Activated T-cell treated with anti-CD3 and anti-CD28 coated beads, Interleukin-2, amount 50 U/mL, for 4 hours (primary cell): ENCODE data around the gene CASQ2. TPM values are rescaled to one million over a fixed set of nuclear protein-coding genes. Genes with fewer than 3 reads are reported as not detected.

Experiments
- ATAC-seq, 2 donors: fragments of 200-7000 bp; cut with Tn5 transposase; one replicate each; pipeline ENCODE4 v1.10.0; 2021
- DNase-seq: peaks from one replicate; pipeline ENCODE4 v3.0.0-alpha.2; 2020
- H3K27me3 Mint-ChIP-seq: one replicate; pipeline ENCODE4 v1.8.0; 2021; ENCODE audit warnings: low read depth, mixed read lengths
- H3K36me3 Mint-ChIP-seq: one replicate; pipeline ENCODE4 v1.8.0; 2022; ENCODE audit warnings: mixed read lengths; ENCODE audit not compliant: insufficient read depth
- H3K4me1 Mint-ChIP-seq: one replicate; pipeline ENCODE4 v1.8.0; 2021; ENCODE audit warnings: low read depth, mixed read lengths
- H3K4me3 Mint-ChIP-seq: one replicate; pipeline ENCODE4 v1.8.0; 2021; ENCODE audit warnings: mild to moderate bottlenecking, moderate library complexity, mixed read lengths
- H3K9me3 Mint-ChIP-seq: one replicate; pipeline ENCODE4 v1.8.0; 2021; ENCODE audit warnings: mixed read lengths
- total RNA-seq, 3 donors: library from RNA; stranded (reverse); gene quantifications; one replicate each; pipeline ENCODE4 v1.2.1, GENCODE V29; 2021

Gene CASQ2
- total RNA-seq, 3 donors from 2014 or later: not detected

GRCh38 chr1:115762779-115763178 lies 5.7 kb downstream of the CASQ2 start:
- Mint-ChIP-seq H3K4me3 (no peak overlapping the region), H3K4me1 (no peaks in the 10 kb centered on the region), H3K27me3 (peaks cover 3% of the 10 kb centered on the region), H3K36me3 (no peaks in the 10 kb centered on the region), H3K9me3 (peaks cover 7% of the 10 kb centered on the region)
- DNase-seq (no peak), ATAC-seq (no peak)

GRCh38 chr1:115761601-115762302 lies 6.8 kb downstream of the CASQ2 start:
- ATAC-seq: no peak
- DNase-seq: no peak
- no peaks in the 10 kb centered on the region for H3K36me3 Mint-ChIP-seq
- no peaks in the 10 kb centered on the region for H3K4me1 Mint-ChIP-seq
- peaks cover 7% of the 10 kb centered on the region for H3K9me3 Mint-ChIP-seq
- no peak overlapping the region for H3K4me3 Mint-ChIP-seq
- H3K27me3 Mint-ChIP-seq: peaks cover 3% of the 10 kb centered on the region

GRCh38 chr1:115757856-115758255 lies 10.7 kb downstream of the CASQ2 start:
- DNase-seq: no peak
- H3K9me3 Mint-ChIP-seq: peaks cover 7% of the 10 kb centered on the region
- H3K4me3 Mint-ChIP-seq: no peak overlapping the region
- no peak for ATAC-seq
- H3K27me3 Mint-ChIP-seq: peaks cover 3% of the 10 kb centered on the region
- H3K36me3 Mint-ChIP-seq: no peaks in the 10 kb centered on the region
- no peaks in the 10 kb centered on the region for H3K4me1 Mint-ChIP-seq

GRCh38 chr1:115757326-115757725 lies 11.2 kb downstream of the CASQ2 start:
- DNase-seq (no peak), ATAC-seq (no peak)
- Mint-ChIP-seq H3K36me3 (no peaks in the 10 kb centered on the region), H3K9me3 (peaks cover 7% of the 10 kb centered on the region), H3K4me1 (no peaks in the 10 kb centered on the region), H3K4me3 (no peak overlapping the region), H3K27me3 (peaks cover 8% of the 10 kb centered on the region)

GRCh38 chr1:115755456-115756370 lies 12.8 kb downstream of the CASQ2 start:
- peaks cover 7% of the 10 kb centered on the region for H3K9me3 Mint-ChIP-seq

GRCh38 chr1:115753830-115754229 lies 14.7 kb downstream of the CASQ2 start:
- Mint-ChIP-seq H3K4me3 (no peak overlapping the region), H3K4me1 (no peaks in the 10 kb centered on the region), H3K9me3 (no peaks in the 10 kb centered on the region), H3K27me3 (peaks cover 20% of the 10 kb centered on the region), H3K36me3 (no peaks in the 10 kb centered on the region)
- DNase-seq: no peak
- ATAC-seq: no peak

More at GRCh38 chr1:115755456-115756370, 12.8 kb downstream of the CASQ2 start:
- ATAC-seq (no peak), DNase-seq (no peak)
- H3K4me3 Mint-ChIP-seq: no peak overlapping the region
- H3K36me3 Mint-ChIP-seq: no peaks in the 10 kb centered on the region
- no peaks in the 10 kb centered on the region for H3K4me1 Mint-ChIP-seq
- H3K27me3 Mint-ChIP-seq: peaks cover 13% of the 10 kb centered on the region

GRCh38 chr1:115753361-115753760 lies 15.2 kb downstream of the CASQ2 start:
- Mint-ChIP-seq H3K4me3 (no peak overlapping the region), H3K36me3 (no peaks in the 10 kb centered on the region), H3K4me1 (no peaks in the 10 kb centered on the region), H3K27me3 (peaks cover 20% of the 10 kb centered on the region), H3K9me3 (no peaks in the 10 kb centered on the region)
- ATAC-seq (no peak), DNase-seq (no peak)

- H3K36me3 Mint-ChIP-seq: no peaks in the 10 kb centered on the region
- no peaks in the 10 kb centered on the region for H3K4me1 Mint-ChIP-seq
- no peaks in the 10 kb centered on the region for H3K9me3 Mint-ChIP-seq
- ATAC-seq (no peak), DNase-seq (no peak)
- peaks cover 25% of the 10 kb centered on the region for H3K27me3 Mint-ChIP-seq
- no peak overlapping the region for H3K4me3 Mint-ChIP-seq
Observed at GRCh38 chr1:115748401-115749150, 19.9 kb downstream of the CASQ2 start.

GRCh38 chr1:115746021-115746690 lies 22.4 kb downstream of the CASQ2 start:
- H3K9me3 Mint-ChIP-seq: no peaks in the 10 kb centered on the region
- H3K27me3 Mint-ChIP-seq: peaks cover 14% of the 10 kb centered on the region
- no peak overlapping the region for H3K4me3 Mint-ChIP-seq
- H3K36me3 Mint-ChIP-seq: no peaks in the 10 kb centered on the region
- DNase-seq (no peak), ATAC-seq (no peak)
- no peaks in the 10 kb centered on the region for H3K4me1 Mint-ChIP-seq

- ATAC-seq (no peak), DNase-seq (no peak)
- no peaks in the 10 kb centered on the region for H3K9me3 Mint-ChIP-seq
- no peak overlapping the region for H3K4me3 Mint-ChIP-seq
- H3K4me1 Mint-ChIP-seq: no peaks in the 10 kb centered on the region
- H3K27me3 Mint-ChIP-seq: peaks cover 14% of the 10 kb centered on the region
- H3K36me3 Mint-ChIP-seq: no peaks in the 10 kb centered on the region
Observed at GRCh38 chr1:115744646-115745275, 23.8 kb downstream of the CASQ2 start.

- DNase-seq (no peak), ATAC-seq (no peak)
- H3K36me3 Mint-ChIP-seq: no peaks in the 10 kb centered on the region
- H3K9me3 Mint-ChIP-seq: no peaks in the 10 kb centered on the region
- no peak overlapping the region for H3K4me3 Mint-ChIP-seq
- no peaks in the 10 kb centered on the region for H3K4me1 Mint-ChIP-seq
- peaks cover 7% of the 10 kb centered on the region for H3K27me3 Mint-ChIP-seq
Observed at GRCh38 chr1:115740811-115741210, 27.7 kb downstream of the CASQ2 start.

GRCh38 chr1:115732316-115732715 lies 36.2 kb downstream of the CASQ2 start:
- Mint-ChIP-seq H3K9me3 (no peaks in the 10 kb centered on the region), H3K4me1 (no peaks in the 10 kb centered on the region), H3K27me3 (peaks cover 6% of the 10 kb centered on the region), H3K4me3 (no peak overlapping the region), H3K36me3 (no peaks in the 10 kb centered on the region)
- ATAC-seq: no peak
- DNase-seq: no peak

GRCh38 chr1:115729756-115730155 lies 38.8 kb downstream of the CASQ2 start:
- Mint-ChIP-seq H3K9me3 (no peaks in the 10 kb centered on the region), H3K27me3 (peaks cover 4% of the 10 kb centered on the region), H3K4me1 (no peaks in the 10 kb centered on the region), H3K36me3 (no peaks in the 10 kb centered on the region), H3K4me3 (no peak overlapping the region)
- DNase-seq: no peak
- ATAC-seq: no peak
